Effector CD4-positive, alpha-beta T cell (primary cell): ENCODE data around the gene GDF7. TPM values are rescaled to one million over a fixed set of nuclear protein-coding genes. Genes with fewer than 3 reads are reported as not detected.

Source experiments
- DNase-seq: peaks from one replicate; pipeline ENCODE4 v3.0.0-alpha.2; 2020
- total RNA-seq: gene quantifications from one replicate; lab custom pipeline; 2026; lab: John Stamatoyannopoulos, UW

Gene GDF7
- total RNA-seq, result not detected

DNA sequence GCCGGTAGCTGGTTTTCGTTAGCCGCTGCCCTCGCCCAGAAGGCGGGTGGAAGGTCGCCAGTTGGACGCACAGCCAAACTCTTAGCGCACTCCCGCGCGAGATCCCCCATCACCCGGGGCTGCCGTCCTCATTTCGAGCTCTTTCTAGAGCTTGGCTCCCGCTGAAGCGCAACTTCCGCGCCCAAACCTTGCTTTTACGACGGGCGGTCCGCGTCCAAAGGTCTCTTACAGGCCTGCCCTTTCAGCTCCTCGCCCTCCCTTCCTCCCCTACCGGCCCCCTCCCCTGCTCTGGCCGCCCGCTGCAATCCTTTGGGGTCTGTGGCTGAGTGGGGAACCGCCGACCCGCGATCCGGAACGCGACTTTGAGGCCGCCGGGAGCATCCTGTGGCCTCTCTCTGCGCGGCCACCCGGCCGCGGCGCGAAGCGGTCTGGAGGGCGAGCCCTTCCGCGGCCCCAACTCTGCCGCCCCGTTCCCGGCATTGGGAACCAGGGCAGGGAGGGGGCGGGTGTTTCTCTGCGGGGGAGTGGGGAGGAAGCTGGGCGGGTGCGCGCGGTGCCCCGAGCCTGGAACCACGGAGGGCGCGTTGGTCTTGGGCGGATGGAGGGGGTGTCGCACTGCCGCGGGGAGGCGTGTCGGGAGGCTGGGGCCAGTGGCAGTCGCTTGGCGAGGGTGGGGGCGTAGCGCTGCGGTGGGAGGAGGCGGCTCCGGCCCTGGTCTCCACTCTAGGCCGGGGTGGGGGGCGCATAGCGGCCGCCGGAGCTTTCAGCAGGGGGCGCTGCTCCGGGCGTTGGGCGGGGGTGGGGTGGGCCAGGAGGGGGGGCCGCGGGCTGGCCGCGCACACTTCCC is at the start of gene GDF7:
Gene GDF7 (plus strand): TSS at position 841 of the 847 bp plus-strand sequence. CDS start 96 bp downstream, outside the sequence.
- DNase-seq, result no peak

- DNase-seq, result no peak
These were observed 49.0 kb upstream of the GDF7 start for GRCh38 chr2:20617892-20618467.

DNA sequence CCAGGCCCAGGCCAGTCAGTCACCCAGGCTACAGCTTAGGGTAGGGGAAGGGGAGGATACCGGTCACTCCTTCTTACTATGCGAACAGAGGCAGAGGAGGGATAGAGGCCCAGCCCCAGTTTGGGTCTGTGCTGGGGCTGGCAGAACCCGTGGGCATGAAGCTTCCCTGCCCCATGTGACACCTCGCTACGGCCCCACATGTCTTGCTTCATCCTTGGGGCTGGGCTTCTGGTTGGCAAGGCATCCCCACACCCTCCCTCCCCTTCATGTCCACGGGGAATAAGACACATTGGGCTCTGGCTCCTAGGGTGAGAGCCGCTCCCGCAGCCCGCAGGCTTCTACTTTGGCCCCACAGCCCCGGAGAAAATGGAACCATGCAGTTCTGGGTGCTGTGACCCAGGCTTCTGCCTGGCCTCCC is 48.5 kb upstream of the GDF7 start:
- no peak for DNase-seq

GRCh38 chr2:20618886-20619521 is 47.9 kb upstream of the GDF7 start:
- DNase-seq, result no peak

- DNase-seq, result no peak
These were observed 47.3 kb upstream of the GDF7 start for GRCh38 chr2:20619624-20620024.

GRCh38 chr2:20620271-20620681 is 46.7 kb upstream of the GDF7 start:
- DNase-seq, result no peak

- no peak for DNase-seq
These were observed 46.1 kb upstream of the GDF7 start for GRCh38 chr2:20620696-20621365.

DNA sequence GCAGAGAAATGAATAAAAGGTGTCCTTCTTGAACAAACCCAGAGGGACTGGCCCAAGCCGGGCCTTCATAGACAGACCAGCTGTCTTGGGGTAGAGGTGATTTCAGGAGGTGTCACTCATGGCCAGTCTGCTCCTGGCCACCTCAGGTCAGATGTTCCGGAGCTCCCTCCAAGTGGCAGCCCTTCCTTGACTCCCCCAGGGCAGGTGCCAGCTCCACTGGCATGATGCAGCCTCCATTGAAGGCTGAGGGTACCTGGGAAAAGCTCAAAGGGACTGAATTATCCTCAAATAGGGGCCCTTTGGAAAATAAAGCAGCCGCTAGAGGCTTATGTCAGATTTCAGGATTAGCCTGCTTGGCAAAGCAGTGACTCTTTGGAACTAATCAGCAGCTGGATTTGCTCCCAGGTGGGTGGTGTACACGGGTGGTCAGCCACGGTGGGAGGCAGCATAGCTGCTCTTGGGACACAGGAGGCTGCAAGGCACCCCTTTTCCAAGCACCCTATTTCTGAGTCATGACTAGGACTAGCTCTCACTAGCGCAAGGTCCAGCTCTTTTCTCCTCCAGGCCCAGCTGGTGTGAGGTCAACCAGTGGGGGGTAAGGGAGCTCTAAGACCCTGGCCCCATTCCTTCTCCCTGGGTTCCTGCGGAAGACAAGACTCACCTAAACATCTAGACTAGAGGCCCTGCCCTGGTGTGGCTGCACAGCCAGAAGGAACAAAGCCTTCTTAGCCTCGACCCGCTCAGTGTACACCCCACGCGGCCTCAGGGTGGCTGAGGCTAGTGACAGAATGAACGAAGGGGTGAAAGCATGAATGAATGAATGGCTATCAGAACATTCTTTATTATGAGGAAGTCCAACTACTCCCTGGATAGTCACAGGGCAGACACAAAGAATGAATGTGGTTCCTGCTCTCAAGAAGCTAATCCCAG is 45.3 kb upstream of the GDF7 start:
- DNase-seq, result no peak

DNA sequence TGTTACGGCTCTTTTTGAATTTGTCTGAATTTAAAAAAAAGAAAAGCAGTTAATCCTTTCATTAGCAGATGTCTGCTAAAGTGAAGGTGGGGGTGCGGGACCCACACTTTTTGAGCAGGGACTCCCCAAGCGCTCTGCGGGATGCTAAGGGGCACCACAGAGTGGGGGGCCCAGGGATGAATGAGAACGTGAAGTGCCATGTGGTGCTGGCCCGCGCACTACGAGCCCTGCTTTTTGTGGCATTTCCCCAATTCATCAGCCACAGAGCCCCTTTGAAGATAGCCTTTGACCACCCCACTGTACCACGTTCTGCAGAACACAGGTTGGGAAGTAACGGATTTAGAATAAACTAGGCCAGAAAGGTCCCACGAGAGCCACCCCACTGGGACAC is 44.7 kb upstream of the GDF7 start:
- no peak for DNase-seq

DNA sequence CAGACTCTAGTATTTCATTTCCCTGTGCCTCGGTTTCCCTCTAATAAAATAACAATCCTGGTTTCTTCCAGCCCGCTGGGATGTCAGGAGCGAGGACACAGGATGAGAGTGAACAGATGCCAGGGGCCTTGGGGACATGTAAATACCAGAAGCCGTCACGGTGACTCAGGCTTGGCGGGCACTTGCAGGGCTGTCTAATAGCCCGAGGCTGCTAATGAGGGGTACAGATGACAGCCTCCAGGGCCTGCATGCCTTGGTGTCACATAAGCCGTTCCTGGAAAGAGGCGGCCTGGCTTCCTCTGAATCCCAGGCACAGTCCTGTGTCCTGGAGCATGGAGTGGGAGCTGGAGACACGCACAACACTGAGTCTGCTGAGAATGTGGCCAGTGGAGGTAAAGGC is 44.2 kb upstream of the GDF7 start:
- no peak for DNase-seq

- no peak for DNase-seq
These were observed 43.7 kb upstream of the GDF7 start for GRCh38 chr2:20623241-20623640.

GRCh38 chr2:20623741-20624155 is 43.2 kb upstream of the GDF7 start:
- no peak for DNase-seq

DNA sequence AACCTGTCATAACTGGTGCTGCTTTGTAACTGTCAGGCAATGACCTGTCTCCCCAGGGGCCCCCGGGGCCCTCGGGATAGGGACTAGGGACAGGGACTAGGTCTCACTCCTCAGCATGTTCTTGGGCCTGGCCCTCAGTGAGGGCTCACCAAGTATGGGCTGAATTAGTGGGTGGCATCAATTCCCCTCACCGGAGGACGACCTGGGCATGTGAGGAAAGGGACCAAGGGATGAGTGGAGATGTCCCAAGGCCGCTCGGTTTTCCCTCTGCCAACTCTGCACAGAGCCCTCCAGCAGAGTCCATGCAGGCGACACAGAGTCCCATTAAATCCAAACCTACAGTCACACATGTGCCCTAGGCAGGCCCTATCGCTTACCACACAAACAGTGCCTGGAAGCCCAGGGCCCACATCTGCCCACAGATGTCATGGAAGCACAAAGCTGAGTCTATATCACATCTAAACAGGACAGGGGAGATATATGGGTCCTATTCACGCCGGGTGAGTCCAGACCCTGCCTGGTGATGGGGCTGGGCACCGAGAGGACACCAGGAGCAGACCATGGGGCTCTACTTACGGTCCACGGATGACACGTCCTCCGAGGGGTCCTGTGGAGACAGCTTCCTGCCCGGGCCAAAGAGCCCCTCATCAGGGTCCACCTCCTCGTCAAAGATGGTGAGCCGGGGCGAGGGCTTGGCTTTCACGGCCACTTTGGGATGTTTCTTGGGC is 42.6 kb upstream of the GDF7 start:
- no peak for DNase-seq

- DNase-seq, result no peak
These were observed 42.0 kb upstream of the GDF7 start for GRCh38 chr2:20624884-20625485.

- DNase-seq, result no peak
These were observed 41.2 kb upstream of the GDF7 start for GRCh38 chr2:20625491-20626391.

GRCh38 chr2:20626392-20626697 is 40.6 kb upstream of the GDF7 start:
- no peak for DNase-seq

- DNase-seq, result no peak
These were observed 40.0 kb upstream of the GDF7 start for GRCh38 chr2:20626698-20627513.

GRCh38 chr2:20627712-20628380 is 39.1 kb upstream of the GDF7 start:
- DNase-seq, result no peak

GRCh38 chr2:20629181-20629580 is 37.8 kb upstream of the GDF7 start:
- DNase-seq, result no peak
